Right renal cortex interstitium (tissue), 3 donors: ENCODE results near the gene SIRPA. TPM values are rescaled to one million over a fixed set of nuclear protein-coding genes. Genes with fewer than 3 reads are reported as not detected.

ENCODE experiments used
- DNase-seq, 3 donors: peaks; one replicate each; pipeline ENCODE4 v3.0.0-alpha.2; 2013; ENCODE audit warnings: low read depth in 3 of 3, low spot score in 2 of 3
- polyA plus RNA-seq, 3 donors: library from polyadenylated mRNA; unstranded; fragments of 120-200 nt; gene quantifications; one replicate each; pipeline ENCODE4 v1.2.1, GENCODE V29; 2013; ENCODE audit not compliant: insufficient read length in 3 of 3

SIRPA gene
- 10 to 100 TPM; 24.6 to 26.2 (median 25.7) TPM for polyA plus RNA-seq

DNA sequence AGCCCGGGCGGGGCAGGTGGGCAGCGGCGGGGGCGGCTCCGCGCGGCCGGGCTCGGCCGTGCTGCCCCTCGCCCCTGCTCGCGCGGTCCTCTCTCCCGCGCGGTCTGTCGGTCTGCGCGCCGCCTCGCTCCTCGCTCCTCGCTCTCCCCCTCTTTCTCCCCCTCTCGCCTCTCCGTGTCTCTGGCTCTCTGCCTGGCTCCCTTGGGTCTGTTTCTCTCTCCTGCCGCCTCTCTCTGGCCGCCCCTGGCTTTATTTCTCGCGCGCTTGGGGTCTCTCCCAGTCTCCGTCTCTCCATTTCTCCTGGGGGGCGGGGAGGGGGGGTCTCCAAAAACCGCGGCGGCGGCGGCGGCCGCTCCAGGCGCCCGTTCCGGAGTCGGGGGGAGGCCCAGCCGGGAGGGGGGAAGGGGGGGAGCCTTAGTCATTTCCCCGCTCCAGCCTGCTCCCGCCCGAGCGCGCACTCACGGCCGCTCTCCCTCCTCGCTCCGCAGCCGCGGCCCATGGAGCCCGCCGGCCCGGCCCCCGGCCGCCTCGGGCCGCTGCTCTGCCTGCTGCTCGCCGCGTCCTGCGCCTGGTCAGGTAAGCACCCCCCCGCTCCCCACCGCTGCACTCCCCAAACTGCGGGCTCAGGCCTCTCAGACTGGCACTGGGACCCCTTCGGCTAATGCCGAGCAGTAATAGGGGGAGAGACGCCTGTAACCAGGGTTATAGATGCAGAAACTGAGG, at the start of gene SIRPA:
Gene SIRPA, plus strand, starts transcription at position 457 of the 723 bp plus-strand sequence. Its CDS starts 41 bp downstream, at position 498.
- peak in 2 of 3 donors; percentile 33 to 50 for DNase-seq

DNA sequence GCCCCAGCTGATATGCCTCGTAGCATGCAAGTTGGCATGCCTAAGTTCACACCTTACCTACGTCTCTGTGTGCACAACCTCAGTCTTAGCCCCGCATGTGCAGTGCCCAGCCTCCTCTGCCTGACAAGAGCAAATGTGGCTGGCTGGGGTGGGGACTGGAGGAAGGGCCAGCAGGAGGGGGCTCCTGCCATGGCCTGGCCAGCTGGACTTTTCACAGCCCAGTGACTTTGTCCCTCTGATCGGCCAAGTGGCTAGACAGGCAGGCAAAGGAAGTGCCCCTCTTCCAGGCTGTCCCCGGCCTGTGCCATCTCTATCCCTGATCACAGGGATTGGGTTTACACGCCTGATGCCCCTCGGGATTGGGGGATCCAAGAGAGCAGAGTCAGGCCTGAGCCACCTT, 49.5 kb upstream of the SIRPA start:
- DNase-seq: no peak

DNA sequence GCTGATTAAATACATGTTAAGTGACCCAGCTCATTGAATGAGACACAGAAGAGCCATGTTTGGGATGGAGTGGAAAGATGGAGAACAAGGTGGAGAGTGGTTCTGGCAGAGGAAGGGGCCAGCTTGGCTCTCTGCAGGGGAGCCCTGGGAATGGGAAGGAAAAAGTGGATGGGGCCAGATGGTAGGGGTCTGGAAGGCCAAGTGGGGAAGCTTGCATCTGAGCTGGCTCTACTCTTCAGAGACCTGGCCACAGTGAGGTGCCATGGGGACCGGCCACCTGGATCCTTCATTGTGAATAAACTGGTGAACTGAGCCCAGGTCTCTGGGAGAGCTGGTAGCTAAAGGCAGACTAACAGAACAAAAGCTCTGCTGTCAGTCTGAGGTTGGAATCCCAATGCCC, 48.9 kb upstream of the SIRPA start:
- DNase-seq: no peak

DNA sequence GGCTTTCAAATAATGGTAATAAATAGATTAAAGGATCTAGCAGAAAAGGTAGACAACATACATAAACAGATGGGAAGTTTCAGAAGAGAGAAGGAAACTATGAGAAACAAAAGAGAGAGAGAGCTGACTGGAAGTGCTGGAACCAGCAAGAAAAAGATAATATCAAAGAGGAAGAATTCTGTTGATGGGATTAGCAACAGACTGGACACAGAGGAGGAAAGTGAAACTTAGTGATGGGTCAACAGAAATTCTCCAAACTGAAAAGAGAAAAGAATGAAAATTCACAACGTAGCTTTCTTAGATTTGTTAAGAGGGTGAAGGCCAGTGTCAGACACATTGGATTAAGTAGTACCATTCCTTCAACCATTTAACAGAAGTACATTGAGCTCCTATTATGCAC, 48.3 kb upstream of the SIRPA start:
- no peak for DNase-seq

DNA sequence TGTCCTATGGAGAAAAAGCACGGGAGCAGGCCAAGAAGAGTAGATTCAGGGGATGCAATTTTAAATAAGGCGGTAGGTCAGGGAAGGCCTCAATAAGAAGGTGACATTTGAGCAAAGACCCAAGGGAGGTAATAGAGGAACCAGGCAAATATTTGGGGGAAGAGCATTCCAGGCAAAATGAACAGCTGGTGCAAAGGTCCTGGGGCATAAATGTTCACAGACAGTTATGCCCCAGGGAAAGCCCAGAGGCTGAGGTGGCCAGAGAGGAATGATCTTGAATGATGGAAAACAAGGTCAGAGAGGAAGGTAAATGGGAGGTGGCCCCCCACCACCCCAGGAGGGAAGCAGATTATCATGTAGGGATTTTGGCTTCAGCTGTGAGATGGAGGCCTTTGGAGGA, 47.4 kb upstream of the SIRPA start:
- DNase-seq: no peak

DNA sequence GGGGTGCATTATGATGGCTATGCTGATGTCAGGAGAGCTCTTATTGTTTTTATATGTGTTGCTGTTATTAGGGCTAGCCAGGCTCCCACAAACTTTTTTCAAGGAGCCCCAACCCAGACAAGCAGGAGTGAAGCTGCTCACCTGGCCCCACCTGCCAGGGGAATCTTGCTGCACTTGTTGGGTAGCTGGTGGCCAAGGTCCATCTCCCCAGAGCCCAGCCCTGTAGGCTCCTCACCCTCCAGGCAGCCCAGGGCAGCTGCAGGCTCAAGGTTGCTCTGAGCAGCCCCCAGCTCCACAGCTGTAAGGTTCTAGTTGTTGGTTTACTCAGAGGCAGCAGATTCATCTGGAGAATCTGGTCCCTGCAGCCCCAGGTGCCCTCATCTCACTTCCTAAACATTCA, 46.8 kb upstream of the SIRPA start:
- DNase-seq: no peak

DNA sequence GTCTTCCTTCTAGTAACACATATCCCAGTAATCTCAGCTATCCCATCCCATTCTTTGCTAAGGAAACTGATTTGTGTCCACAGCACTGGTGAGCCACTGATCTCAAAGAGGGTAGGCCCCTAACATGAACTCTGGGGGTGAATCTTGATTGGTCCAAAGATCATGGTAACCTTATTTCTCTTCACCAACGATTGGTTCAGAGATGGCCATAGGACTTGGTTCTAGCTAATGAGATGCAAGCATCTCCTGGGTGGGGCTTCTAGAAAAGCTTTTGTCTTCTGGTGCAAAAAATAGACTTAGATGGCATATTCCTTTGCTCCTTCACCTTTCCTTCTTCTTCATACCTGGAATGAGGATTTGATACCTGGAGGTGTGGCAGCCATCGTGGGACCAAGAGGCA, 43.8 kb upstream of the SIRPA start:
- no peak for DNase-seq

DNA sequence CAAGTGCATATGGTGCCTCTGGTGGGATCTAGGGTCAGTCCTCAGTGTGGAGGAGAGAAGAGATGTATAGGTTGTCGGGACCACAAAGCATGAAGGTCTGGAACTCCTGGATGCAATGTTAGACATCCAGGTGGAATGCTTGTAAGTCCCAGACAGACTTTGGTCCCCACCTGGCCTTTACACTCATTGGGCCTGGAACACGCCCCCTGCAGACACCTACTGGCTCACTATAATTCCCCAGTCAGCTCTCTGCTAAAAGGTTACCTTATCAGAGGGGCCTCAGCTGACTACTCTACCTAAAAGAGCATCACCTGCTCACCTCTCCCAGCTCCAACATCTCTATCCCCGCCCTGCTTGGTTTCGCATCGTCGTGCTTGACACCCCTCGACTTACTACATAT, 41.7 kb upstream of the SIRPA start:
- DNase-seq: no peak

DNA sequence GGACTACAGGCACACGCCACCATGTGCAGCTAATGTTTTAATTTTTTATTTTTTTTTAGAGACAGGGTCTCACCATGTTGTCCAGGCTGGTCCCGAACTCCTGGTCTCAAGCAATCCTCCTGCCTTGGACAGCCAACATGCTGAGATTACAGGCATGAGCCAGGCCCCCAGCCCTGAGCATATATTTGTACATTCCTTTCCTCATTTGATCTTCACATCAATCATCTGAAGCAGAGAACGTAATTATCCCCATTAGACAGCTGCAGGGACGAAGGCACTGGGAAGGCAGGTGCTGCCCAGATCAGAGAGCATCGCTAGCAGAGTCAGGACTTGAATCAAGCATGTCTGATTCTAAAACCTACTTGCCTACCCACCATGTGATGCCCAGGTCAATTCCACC, 41.0 kb upstream of the SIRPA start:
- DNase-seq: no peak

DNA sequence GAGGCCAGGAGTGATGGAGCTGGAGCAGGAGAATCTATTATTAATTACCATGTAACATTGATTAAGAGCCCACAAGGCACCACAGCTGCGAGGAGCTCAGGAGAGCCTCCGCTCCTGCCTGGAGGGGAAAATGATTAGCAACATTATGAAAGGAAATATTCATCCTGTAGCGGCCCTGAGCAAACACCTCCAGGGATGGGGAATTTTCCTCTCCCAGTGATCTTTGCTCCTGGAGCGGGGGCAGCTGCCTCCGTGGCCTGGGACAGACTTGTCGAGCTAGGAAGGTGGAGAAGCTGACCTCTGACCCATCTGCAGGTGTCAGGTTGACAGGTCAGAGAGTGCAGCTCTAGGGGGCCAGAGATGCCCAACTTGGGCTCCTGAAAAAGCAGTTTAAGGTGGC, 40.1 kb upstream of the SIRPA start:
- no peak for DNase-seq

DNA sequence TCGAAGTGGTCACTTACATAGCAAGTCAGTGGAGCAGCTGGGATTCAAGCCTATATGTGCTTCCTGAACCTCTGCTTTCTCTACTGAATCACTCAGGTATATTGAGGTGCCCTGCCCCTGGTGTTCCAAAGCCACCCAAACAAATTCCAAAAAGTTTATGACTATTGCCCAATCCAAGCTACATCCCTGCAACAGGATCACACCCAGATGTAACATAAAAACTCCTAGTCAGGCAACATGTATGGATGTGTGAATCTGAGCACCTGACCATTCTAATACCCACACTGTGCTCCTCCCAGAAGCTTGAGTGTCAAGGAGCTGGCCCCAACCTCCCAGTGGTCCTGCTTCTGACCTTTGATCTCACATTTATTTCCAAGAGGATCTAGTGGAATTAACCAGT, 39.5 kb upstream of the SIRPA start:
- no peak for DNase-seq

DNA sequence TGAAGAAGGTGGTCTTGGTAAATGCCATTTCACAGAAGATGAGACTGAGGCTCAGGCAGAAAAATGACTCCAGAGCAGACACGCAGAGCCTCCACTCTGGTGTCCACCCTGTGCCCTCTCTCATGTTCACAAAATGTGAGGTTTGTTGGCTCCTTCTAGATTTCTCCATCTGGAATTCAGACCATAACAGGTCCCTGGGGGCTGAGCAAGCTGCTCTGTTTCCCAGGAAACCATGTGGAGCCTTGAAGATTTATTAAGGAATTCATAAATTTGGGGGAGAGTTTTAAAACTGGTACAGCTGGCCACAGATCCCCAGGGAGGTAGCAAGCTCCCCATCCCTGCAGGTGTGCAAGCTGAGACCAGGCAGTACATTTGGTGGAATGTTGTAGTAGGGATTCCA, 38.8 kb upstream of the SIRPA start:
- DNase-seq: no peak

DNA sequence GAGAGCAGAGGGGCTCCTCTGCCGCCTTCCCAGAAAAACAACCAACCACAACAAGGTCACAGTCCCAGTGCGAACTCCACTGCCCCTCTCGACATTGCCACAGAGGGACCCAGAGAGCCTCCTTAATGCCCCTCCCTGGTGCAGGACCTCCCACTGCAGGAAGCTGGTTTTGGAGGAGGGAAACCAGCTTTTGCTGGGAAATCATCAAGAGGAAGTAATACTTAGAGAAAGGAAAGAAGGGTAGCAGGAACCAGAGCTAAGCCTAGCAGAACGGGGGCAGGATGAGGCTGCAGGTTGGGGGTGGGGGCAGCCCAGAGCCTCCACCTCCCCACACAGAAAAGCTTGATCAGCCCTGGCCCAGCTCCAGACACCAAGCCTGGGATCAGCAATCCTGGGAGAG, 37.7 kb upstream of the SIRPA start:
- no peak for DNase-seq

DNA sequence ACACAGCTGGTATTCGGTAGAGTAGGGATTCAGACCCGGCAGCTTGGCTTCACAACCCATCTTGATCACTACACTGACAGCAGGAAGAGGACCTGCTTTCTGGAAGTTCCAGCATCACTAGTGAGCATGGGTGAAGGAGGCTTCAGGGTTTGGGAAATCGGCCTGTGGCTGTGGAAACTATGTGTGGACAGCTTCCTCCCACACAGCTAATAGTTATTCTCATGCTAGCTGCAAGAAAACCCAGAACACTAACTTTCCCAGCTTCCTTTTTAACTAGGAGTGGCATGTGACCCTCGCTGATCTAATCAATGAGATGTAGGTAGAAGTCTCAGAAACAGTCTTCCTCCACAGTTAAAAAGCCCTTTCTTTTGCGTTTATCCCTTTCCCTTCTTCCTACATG, 36.3 kb upstream of the SIRPA start:
- no peak for DNase-seq

DNA sequence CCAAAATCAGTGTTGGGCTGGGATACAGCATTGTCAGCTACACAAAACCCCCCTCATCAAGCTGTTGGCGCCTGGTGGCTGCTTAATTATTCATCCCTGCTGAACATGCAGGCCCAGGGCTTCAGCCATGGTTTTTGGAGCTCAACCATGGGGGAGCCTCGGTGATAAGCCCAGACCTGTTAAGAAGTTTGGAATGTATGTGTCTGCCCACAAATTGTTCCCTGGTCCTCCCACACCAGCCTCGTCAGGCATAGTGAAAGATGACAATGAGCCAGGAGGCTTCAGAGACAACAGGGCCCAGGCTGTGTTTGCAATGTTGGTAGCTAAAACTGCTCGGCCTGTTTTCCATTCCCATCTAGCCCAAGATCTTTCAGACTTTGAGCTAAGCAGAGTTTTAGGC, 34.8 kb upstream of the SIRPA start:
- no peak for DNase-seq

DNA sequence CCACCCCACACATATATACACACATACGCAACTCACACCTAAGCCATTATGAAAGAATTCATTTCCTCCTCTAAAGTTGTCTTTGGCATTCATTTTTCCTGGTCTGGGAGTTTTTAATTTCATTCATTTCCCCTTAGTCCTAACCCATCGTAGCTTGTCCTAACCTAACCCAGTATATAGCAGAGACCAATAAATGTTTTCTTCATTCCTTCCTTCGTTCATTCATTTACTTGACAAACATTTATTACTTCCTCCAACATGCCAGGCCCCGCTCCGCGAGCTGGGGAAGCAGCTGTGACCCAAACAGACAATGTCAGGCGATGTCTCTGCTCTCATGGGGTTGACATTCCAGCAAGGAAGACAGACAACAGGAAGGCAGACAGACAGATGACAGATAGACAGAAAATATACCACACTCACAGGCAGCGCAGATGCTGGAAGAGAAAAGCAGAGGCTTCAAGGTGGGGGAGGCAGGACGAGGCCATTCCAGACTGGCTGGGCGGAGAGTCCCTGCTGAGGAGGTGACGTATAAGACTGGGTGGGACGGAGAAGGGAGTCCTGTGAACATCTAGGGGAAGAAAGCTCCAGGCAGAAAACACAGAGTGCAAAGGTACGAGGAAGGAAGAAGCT, 33.7 kb upstream of the SIRPA start:
- no peak for DNase-seq

DNA sequence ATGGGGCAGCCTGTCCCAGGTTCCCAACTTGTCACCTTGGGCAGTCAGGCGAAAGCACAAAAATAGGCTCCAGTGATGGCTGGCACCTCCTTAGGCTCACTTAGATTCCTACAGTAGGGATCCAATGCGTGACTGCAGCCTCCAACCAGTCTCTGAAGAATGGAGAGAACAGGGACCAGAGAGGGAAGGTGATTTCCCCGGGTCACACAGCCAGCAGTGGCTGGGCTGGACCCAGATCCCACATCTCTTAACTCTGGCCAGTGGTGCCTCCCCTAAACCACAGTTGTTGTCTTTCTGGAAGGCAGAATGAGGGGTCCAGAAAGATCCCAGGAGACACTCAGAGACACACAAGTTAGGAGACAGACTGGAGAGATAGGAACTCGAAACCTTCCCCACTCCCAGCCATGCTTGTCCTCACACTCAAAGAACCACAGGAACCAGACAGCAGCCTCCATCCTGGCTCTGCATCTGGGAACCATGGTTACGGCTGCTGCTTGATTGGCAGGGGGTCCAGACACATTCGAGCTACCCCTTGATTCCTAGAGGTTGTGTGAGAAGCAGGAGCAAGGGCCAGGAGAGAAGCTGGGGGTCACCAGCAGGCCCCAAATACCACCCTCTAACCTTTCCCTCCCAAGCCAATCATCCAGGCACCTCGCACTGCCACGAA, 33.1 kb upstream of the SIRPA start:
- DNase-seq: no peak

DNA sequence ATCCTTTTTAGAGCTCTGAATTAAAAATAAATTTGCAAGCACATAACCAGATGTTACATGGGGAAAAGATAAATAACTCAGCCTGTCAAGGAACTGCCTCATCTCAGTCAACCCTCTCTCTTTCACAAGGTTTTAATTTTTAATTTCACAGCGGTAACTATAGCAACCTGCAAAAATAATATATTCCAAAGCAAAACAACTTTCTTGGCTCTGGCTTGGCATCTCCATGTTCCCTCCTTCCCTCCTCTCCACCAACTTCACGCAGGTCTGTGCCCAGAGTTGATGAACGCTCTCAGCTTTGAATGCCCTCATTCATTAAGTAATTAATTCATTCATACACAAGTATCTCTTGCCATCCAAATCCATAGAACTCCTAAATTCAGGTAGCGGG, 32.5 kb upstream of the SIRPA start:
- DNase-seq: no peak

DNA sequence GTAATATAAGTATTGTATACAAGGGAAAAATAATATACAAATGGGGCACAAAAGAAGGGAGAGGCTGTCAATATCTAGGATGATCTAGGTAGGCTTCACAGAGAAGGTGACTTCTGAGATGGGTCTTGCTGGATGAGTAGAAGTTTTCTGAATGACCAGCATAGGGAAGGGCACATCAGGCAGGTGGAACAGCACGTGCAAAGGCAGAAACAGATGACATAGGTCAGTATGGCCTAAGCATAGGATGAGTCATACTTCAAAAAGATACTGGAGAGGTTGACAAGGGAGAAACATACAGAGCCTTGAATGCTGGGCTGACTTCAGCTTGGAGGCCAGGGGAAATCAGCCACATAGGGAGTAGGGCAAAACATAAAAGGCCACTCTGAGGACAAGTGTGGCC, 31.9 kb upstream of the SIRPA start:
- DNase-seq: no peak

DNA sequence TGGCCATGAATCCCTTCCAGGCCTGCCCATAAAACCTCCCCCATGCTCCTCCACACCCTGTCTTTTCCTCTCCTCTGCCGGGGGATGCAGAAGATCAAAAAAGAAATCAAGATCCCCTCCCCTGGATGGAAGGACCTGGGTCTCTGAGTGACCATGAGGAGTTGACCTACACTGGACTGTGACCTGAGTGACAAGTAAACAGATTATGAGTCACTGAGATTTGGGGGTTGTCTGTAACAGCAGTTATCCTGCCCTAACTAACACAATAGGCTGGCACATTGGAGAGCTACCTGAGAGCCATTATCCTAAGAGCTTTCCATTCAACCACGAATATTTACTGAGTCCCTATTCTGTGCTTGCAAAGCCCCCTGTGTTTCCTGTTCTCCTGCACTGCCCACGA, 28.4 kb upstream of the SIRPA start:
- no peak for DNase-seq

DNA sequence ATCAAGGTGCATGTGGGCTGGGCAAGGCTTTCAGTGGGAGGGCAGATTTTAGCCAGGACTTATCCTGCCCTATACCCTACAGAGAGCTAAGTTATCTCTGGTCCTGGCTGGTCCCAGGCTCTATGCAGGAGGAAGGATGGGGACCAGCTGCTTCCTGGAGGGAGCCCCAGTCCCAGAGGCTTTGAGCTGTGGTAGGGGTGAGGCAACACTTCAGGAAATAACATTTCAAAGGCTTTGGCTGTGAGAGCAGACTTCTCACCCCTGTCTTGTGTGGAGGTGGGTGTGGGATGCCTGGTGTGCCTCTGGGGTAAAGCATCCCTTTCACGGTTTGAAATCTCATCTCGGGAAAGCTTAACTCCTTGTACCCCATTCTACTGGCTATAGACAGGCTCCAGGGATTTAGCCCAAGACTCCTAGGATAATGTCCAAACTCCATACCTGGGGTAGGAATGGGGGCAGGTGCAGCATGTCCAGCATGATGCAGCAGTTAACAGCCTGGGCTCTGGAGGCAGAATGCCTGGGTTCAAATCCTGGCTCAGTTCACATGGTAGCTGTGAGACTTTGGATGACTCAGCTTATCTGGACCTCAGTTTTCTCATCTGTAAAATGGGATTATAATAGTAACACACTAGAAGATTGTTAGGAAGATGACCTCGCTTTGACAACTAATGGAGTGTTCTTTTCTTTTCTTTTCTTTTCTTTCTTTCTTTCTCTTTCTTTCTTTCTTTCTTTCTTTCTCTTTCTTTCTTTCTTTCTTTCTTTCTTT, 27.5 kb upstream of the SIRPA start:
- no peak for DNase-seq
